NCI-H1092 (cell line): ENCODE results near the gene SYT8.

Experiments used
- DNase-seq: peaks from one replicate; lab custom pipeline; 2025; lab: John Stamatoyannopoulos, UW

The SYT8 gene

DNA sequence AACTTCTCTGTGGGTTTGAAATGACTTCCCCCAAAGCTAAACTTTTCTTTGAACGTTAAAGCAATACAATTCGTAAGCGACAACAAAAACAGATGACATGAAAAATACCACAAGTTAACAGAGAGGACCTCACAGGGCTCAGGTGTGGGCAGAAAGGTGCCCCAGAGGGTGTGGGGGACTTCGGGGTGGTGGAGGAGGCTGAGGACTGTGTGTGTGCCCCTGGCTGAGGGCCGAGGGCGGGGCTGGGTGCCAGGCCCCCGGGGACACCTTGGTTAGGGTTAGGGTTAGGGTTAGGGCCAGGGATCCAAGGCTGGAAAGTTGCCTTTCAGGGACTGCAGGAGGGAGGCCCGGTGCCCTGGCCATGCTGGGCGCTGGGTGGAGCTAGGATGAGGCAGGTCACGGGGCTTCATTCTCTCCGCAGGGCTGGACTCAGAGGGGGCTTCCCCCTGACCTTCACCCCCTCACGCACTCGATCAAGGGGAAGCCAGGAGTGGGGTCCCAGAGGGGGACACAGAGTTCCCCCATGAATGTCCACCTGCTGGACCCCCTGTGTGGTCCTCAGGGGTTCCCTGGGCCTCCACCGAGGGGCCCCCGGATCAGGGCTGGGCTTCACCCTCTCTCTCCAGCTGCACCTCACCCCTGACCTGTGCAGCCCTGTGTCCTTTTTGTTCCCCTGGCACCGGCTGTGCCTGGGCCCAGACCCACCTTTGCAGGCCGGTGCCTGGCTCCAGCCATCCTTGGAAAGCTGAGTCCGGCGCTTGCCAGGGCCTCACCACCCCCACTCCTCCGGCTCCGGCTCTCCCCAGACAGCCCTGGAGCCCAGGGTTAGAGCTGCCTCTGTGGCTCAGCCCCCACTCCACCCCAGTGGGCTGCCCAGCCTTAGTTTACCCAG lies 11.0 kb downstream of the SYT8 start:
- no peak for DNase-seq

- no peak for DNase-seq
Observed at GRCh38 chr11:1846453-1846932, 11.7 kb downstream of the SYT8 start.

GRCh38 chr11:1847006-1847735 lies 12.4 kb downstream of the SYT8 start:
- DNase-seq, result no peak

DNA sequence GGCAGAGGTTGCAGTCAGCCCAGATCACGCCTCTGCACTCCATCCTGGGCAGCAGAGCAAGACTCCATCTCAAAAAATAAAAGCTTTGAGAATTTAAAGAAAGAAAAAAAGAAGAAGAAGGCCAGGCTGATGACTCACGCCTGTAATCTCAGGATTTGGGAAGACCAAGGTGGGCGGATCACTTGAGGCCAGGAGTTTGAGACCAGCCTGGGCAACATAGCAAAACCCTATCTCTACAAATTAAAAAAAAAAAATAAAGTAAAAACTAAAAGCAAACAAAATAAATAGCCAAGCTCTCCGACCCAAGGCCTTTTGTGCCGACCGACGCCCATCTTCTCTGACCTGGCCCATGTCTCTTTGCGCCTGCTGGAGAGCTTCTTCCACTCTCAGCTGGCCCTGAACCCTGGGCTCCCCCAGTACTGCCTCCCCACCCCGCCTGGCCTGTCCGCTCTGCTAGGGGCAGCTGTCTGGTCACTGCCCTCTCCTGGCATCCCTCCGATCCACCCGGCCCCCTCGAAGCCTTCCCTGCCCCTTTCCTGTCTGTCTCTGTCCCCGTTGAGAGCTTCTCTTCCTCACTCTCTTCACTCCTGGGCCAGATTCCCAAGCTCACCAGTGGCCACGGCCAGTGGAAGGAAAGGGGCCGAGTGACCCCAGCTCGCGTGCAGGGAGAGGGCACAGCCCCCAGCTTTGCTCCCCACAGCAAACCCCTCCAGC lies 13.3 kb downstream of the SYT8 start:
- no peak for DNase-seq

- no peak for DNase-seq
Observed at GRCh38 chr11:1848640-1849430, 14.0 kb downstream of the SYT8 start.

DNA sequence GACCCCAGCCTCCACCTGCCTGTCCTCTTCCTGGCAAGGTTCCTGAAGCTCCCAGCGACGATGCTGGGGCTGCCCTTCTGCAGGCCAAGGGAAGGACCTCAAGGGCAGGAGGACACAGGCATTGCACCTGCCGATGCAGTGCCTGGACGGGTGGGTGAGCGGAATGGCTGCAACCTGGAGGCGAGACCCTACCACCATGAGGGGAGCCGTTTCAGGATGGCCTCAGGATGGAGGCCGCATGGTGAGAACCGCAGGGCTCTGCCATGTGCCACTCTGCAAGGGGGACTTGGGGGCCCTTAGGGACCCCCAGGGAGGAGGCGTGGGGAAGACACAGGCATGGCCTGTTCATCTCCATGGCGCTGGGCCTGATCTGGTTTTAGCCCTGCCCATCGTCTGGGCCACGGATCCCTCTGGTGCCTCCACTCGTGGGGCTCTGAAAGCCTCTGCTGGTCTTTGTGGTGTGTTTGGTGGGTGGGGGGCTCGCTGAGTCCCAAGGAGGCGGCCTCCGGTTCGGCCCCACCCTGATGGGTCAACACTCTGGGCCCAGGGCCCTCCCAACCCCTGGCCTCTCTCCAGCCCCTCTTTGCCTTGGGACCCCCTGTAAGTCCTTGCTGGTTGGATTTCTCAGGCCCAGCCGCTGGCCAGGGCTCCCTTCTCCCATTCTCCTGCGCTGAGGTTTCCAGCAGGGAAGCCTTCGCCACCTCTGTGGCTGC lies 16.8 kb downstream of the SYT8 start:
- no peak for DNase-seq

DNA sequence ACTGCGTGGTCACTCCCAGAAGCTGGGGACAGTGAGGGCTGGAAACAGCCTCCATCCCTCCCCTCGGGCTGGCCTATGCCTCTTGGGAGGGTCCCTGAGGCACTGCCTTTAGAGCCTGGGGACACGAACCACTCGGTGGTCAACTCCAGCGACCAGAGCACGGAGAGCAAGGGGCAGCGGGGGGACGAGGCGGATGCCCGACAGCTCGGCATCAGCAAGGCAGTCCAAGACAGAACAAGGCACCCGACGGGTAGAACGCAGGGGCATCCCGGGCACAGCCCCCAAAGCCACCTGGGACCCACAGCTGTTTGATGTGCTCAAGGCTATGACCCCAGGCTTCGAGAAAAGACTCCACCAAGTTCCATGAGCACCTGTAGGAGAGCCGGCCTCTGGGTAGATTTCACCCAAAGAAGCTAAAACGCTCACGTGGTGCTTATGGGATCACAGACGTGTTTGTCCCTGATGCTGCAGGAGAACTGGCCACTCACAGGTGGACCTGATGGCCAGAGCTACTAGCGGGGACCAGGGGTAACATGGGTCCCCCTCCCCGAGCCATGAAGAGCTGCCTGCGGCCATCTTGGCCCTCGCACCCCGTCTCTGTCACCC lies 17.6 kb downstream of the SYT8 start:
- no peak for DNase-seq

- no peak for DNase-seq
Observed at GRCh38 chr11:1852877-1853276, 18.1 kb downstream of the SYT8 start, which contains the start of gene LSP1. Gene LSP1, plus strand, starts transcription at chr11:1853084. Its CDS starts 61 bp downstream, at chr11:1853145.

DNA sequence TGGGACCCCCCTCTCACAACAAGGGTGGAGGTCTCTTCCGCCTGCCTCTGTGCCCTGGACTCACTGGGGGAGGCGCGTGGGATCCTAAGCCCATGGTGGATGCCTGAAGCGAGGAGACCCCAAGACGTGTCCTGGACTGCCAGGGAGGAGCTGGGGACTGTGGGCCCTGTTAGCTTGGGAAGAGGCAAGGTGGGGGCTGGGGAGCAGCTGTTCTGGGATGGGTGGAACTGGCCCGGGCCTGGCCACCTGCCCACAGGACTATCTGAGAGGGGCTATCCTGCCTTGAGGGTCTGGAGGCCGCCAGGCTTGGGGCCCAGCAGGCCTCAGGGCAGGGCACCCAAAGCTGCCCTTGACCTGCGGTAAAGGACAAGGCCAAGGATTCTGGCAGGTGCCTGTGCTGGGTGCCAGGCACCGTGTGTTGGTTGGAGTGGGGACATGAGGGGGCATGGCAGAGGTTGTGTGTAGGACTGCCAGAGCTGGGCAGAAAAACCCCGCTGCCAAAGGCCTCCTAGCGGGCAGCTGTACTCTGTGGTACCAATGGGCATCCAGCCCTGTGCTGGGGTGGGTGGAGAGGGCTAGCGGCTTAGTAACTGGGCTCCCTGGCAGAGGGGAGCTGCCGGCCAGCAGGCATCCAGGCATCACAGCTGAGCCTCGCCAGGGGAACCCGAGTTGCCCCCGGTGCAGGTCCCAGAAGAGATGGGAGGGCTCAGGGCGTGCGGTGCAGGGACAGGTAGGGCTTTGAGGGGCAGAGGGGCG lies 18.8 kb downstream of the SYT8 start:
- DNase-seq, result no peak

- DNase-seq, result no peak
Observed at GRCh38 chr11:1854132-1854948, 19.6 kb downstream of the SYT8 start.

DNA sequence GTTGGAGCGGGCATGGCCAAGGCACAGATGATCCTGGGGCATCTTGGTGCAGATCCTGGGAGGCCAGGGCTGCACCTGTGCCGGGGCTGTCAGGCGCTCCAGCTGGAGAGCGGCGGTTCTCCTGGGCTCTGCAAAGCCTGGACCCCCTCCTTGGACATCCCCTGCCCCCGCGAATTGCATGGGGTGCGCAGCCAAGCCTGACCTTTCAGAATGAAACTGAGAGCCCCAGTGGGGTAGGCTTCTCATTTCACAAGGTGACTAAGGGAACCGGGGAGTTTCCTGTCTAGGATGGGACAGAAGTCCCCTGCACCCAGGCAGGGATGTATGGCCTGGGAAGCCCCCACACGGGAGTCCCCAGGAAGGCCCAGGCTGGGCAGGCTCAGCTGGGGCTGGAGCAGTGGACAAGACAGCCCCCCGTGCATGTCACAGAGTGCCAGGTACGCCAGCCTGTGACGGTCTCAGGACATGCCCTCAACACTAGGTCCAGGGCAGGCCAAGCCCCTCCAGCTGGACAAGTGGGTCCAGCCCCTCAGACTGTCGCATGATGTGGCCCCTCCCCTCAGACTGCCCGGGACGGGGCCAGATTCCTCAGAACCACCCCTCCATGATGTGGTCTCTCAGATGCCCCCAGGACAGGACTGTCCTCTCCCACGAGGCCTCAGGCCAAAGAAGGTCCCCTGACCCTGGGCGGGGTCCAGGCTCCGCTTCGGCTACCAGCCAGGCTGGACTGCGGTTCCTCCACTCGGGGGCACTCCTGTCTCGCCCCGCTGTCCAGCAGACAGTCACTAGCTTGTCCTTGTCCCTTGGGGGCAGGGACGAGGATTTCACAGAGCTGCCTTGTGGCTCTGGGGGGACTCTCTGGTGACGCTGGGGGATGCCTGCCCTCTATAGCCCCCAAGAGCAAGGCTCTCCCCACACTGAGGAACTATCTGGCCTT lies 20.4 kb downstream of the SYT8 start:
- DNase-seq, result no peak

- no peak for DNase-seq
Observed at GRCh38 chr11:1855886-1856265, 21.1 kb downstream of the SYT8 start.

DNA sequence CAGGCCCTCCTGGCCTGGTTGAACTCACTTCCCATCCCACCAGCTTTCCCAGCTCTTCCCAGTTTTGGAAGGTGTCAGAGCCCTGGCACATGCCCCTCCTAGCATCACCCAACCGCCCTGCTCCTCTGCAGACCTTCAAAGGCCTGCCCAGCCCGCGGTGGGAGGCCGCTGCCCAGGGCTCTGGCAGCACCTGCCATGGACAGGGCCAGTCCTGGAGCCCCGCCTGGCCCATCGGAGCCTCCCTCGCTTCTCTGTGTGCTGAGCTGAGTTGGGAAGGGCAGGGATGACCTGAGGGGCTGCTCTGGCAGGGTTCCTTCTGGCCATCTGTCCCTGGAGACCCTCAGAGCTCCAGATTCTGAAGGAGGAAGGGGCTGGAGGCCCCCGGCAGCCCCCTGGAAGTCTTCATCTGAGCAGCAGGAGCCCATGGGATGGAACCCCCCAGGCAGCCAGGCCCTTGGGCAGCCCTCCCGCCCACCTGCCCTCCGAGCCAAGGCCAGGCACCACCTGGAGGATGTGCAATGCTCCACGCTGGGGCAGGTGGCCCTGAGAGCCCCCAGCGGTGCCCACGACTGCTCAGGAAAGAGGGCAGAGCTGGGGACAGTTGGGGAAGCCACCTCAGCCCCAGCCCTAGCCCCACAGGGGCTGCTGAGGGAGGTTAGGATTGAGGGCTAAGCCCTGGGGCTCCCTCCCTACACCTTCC lies 21.7 kb downstream of the SYT8 start:
- DNase-seq, result no peak

GRCh38 chr11:1857064-1857463 lies 22.3 kb downstream of the SYT8 start:
- no peak for DNase-seq

GRCh38 chr11:1858154-1858553 lies 23.4 kb downstream of the SYT8 start:
- DNase-seq, result no peak

GRCh38 chr11:1858576-1858975 lies 23.8 kb downstream of the SYT8 start:
- DNase-seq, result no peak

DNA sequence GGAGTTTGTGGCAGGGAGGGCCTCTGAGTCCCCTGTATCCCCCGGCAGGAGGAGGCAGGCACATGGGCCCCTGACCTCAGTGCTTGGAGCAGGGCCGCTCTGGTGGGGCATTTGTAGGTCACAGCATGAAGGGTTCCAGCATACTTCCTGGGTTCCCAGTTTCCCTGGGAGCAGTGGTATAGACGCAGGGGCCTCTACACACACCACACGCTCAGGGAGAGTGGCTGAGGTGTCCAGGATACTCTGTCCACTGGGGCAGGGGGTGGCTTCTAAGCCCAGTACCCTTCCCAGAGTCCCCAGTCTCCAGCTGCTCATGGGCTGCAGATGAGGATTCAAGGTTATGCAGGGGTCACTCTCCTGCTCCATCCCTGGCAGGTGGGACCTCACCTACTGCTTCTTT lies 24.2 kb downstream of the SYT8 start:
- no peak for DNase-seq
